ENCODE data around the gene ZNF750.

DNA sequence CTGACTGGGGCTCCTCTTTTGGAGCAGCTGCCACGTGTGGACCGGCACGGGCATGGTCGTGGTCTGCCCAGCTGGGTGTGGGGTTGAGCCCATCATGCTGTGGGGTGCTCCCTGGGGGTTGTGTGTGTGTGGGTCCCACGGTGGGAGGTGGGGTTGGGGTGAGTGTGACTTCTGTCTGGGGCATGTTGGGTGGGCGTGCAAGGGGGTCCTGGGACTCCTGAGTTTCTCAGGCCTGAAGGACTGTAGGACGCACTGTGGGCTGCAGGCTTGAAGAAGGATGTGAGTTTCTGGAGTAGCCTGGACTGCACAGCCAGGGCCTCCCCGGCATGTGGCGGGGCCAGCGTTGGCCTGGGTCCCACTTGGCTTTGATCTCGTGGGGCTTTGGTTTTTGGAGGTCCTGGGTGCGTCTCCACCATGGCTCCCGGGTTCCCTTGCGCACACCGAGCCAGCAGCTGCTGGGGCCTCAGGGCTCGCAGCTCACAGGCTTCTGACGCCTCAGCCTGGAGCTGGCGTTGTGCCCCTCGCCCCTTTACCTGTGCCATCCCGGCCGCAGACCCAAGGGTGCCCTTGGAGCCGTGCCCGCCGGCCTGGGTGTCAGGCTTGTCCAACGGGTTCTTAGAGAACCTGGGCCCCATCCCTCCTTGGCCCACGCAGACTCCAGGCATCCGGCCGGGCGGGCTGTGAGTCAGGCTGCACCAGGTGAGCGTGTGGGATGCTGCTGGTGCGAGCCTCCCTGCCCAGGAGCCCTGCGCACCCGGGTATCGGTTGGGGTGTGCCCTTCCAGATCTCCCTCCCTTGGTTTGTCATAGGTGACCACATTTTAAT is 34.4 kb upstream of the ZNF750 start:
- TF ChIP-seq POLR2AphosphoS5 (IDR thresholded peaks at IDR 0.05) = peak; percentile 58
- TF ChIP-seq, protein P1, sequence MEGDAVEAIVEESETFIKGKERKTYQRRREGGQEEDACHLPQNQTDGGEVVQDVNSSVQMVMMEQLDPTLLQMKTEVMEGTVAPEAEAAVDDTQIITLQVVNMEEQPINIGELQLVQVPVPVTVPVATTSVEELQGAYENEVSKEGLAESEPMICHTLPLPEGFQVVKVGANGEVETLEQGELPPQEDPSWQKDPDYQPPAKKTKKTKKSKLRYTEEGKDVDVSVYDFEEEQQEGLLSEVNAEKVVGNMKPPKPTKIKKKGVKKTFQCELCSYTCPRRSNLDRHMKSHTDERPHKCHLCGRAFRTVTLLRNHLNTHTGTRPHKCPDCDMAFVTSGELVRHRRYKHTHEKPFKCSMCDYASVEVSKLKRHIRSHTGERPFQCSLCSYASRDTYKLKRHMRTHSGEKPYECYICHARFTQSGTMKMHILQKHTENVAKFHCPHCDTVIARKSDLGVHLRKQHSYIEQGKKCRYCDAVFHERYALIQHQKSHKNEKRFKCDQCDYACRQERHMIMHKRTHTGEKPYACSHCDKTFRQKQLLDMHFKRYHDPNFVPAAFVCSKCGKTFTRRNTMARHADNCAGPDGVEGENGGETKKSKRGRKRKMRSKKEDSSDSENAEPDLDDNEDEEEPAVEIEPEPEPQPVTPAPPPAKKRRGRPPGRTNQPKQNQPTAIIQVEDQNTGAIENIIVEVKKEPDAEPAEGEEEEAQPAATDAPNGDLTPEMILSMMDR (IDR thresholded peaks at IDR 0.05) = no peak
